IPS-15b (cell line): ENCODE results near the gene FOXP3.

Experiments used
- H3K27me3 ChIP-seq: one replicate; pipeline ENCODE4 v1.6.1; 2013; ENCODE audit warnings: low read length; ENCODE audit not compliant: control insufficient read depth, insufficient read depth
- H3K36me3 ChIP-seq: one replicate; pipeline ENCODE4 v1.6.1; 2013; ENCODE audit warnings: low read length; ENCODE audit not compliant: control insufficient read depth, insufficient read depth
- H3K4me1 ChIP-seq: one replicate; pipeline ENCODE4 v1.6.1; 2013; ENCODE audit warnings: mild to moderate bottlenecking, low read length; ENCODE audit not compliant: control insufficient read depth, insufficient read depth
- H3K4me3 ChIP-seq: one replicate; pipeline ENCODE4 v1.5.1; 2013; ENCODE audit warnings: low read depth, low read length
- H3K9ac ChIP-seq: one replicate; pipeline ENCODE4 v1.6.1; 2013; ENCODE audit warnings: low read depth, mild to moderate bottlenecking, low read length
- H3K9me3 ChIP-seq: one replicate; pipeline ENCODE4 v1.6.1; 2013; ENCODE audit warnings: mild to moderate bottlenecking, low read length; ENCODE audit not compliant: control insufficient read depth, insufficient read depth

Gene FOXP3

GRCh38 chrX:49209434-49210251 lies 54.9 kb downstream of the FOXP3 start:
- H3K9me3 ChIP-seq: no peaks in the 10 kb centered on the region
- H3K4me3 ChIP-seq: peak overlapping the region; percentile 37
- H3K36me3 ChIP-seq: no peaks in the 10 kb centered on the region
- H3K27me3 ChIP-seq: no peaks in the 10 kb centered on the region
- peaks cover 3% of the 10 kb centered on the region for H3K4me1 ChIP-seq
- H3K9ac ChIP-seq: no peak overlapping the region

- Histone ChIP-seq H3K4me1 (peaks cover 3% of the 10 kb centered on the region), H3K36me3 (no peaks in the 10 kb centered on the region), H3K4me3 (no peak overlapping the region), H3K9me3 (no peaks in the 10 kb centered on the region), H3K27me3 (no peaks in the 10 kb centered on the region), H3K9ac (no peak overlapping the region)
These were observed 56.1 kb downstream of the FOXP3 start for GRCh38 chrX:49208399-49208798.

- H3K4me3 ChIP-seq: no peak overlapping the region
These were observed 58.0 kb downstream of the FOXP3 start for GRCh38 chrX:49206543-49206942.

GRCh38 chrX:49205443-49205842 lies 59.1 kb downstream of the FOXP3 start:
- Histone ChIP-seq H3K9ac (no peak overlapping the region), H3K36me3 (no peaks in the 10 kb centered on the region), H3K4me3 (no peak overlapping the region)

More at GRCh38 chrX:49206543-49206942, 58.0 kb downstream of the FOXP3 start:
- Histone ChIP-seq H3K27me3 (no peaks in the 10 kb centered on the region), H3K9me3 (no peaks in the 10 kb centered on the region), H3K36me3 (no peaks in the 10 kb centered on the region), H3K9ac (no peak overlapping the region), H3K4me1 (peaks cover 3% of the 10 kb centered on the region)

GRCh38 chrX:49204709-49205108 lies 59.8 kb downstream of the FOXP3 start:
- H3K4me1 ChIP-seq: peaks cover 5% of the 10 kb centered on the region
- no peaks in the 10 kb centered on the region for H3K27me3 ChIP-seq

More at GRCh38 chrX:49205443-49205842, 59.1 kb downstream of the FOXP3 start:
- peaks cover 4% of the 10 kb centered on the region for H3K4me1 ChIP-seq
- H3K27me3 ChIP-seq: no peaks in the 10 kb centered on the region
- H3K9me3 ChIP-seq: no peaks in the 10 kb centered on the region

GRCh38 chrX:49204017-49204416 lies 60.5 kb downstream of the FOXP3 start:
- Histone ChIP-seq H3K9me3 (no peaks in the 10 kb centered on the region), H3K9ac (no peak overlapping the region), H3K4me3 (no peak overlapping the region), H3K36me3 (no peaks in the 10 kb centered on the region), H3K27me3 (no peaks in the 10 kb centered on the region), H3K4me1 (peaks cover 5% of the 10 kb centered on the region)

More at GRCh38 chrX:49204709-49205108, 59.8 kb downstream of the FOXP3 start:
- H3K36me3 ChIP-seq: no peaks in the 10 kb centered on the region
- H3K9ac ChIP-seq: no peak overlapping the region
- no peak overlapping the region for H3K4me3 ChIP-seq
- H3K9me3 ChIP-seq: no peaks in the 10 kb centered on the region

- peaks cover 5% of the 10 kb centered on the region for H3K4me1 ChIP-seq
- no peaks in the 10 kb centered on the region for H3K36me3 ChIP-seq
- H3K9ac ChIP-seq: no peak overlapping the region
- no peak overlapping the region for H3K4me3 ChIP-seq
- no peaks in the 10 kb centered on the region for H3K9me3 ChIP-seq
- no peaks in the 10 kb centered on the region for H3K27me3 ChIP-seq
These were observed 61.0 kb downstream of the FOXP3 start for GRCh38 chrX:49203536-49203935.

GRCh38 chrX:49202022-49202421 lies 62.5 kb downstream of the FOXP3 start:
- Histone ChIP-seq H3K4me1 (peaks cover 5% of the 10 kb centered on the region), H3K4me3 (no peak overlapping the region), H3K36me3 (no peaks in the 10 kb centered on the region), H3K27me3 (no peaks in the 10 kb centered on the region), H3K9ac (no peak overlapping the region), H3K9me3 (no peaks in the 10 kb centered on the region)
